BE2C (cell line): Measurements from ENCODE around the gene NUDT15.

Experiments used
- DNase-seq: peaks from one replicate; pipeline ENCODE4 v3.0.0-alpha.2; 2020
- H3K27me3 ChIP-seq: fragments of 250-450 bp; sonication (Bioruptor Pico); 2 replicates; pipeline ENCODE4 v1.5.1; 2020; ENCODE audit warnings: mild to moderate bottlenecking
- H3K36me3 ChIP-seq: fragments of 250-450 bp; sonication (Bioruptor Pico); 2 replicates; pipeline ENCODE4 v1.5.1; 2020; ENCODE audit warnings: mild to moderate bottlenecking
- H3K4me1 ChIP-seq: fragments of 250-450 bp; sonication (Bioruptor Pico); 2 replicates; pipeline ENCODE4 v1.5.1; 2020
- H3K4me3 ChIP-seq: 2 replicates; pipeline ENCODE4 v1.5.1; 2011; ENCODE audit warnings: low read depth, low read length
- H3K9me3 ChIP-seq: fragments of 250-450 bp; sonication (Bioruptor Pico); 2 replicates; pipeline ENCODE4 v1.5.1; 2020
- CTCF ChIP-seq: IDR thresholded peaks from 2 replicates; pipeline ENCODE4 v1.5.1; 2012; ENCODE audit warnings: mild to moderate bottlenecking, low read depth, low read length

NUDT15 gene

GRCh38 chr13:48068952-48069351 is 31.4 kb downstream of the NUDT15 start:
- no peak for TF ChIP-seq CTCF
- Histone ChIP-seq H3K9me3 (0 out of 2 replicates have a peak, but pooled peaks cover 3% of the 10 kb centered on the region), H3K27me3 (no peaks in the 10 kb centered on the region), H3K36me3 (peaks cover 76% of the 10 kb centered on the region), H3K4me1 (no peaks in the 10 kb centered on the region), H3K4me3 (no peak overlapping the region)
- DNase-seq, result no peak

GRCh38 chr13:48069573-48069972 is 32.0 kb downstream of the NUDT15 start:
- H3K9me3 ChIP-seq, result 0 out of 2 replicates have a peak, but pooled peaks cover 3% of the 10 kb centered on the region

GRCh38 chr13:48070942-48071341 is 33.4 kb downstream of the NUDT15 start:
- Histone ChIP-seq H3K36me3 (peaks cover 96% of the 10 kb centered on the region), H3K4me1 (no peaks in the 10 kb centered on the region), H3K27me3 (no peaks in the 10 kb centered on the region), H3K9me3 (0 out of 2 replicates have a peak, but pooled peaks cover 3% of the 10 kb centered on the region), H3K4me3 (no peak overlapping the region)
- TF ChIP-seq CTCF, result no peak
- no peak for DNase-seq

More at GRCh38 chr13:48069573-48069972, 32.0 kb downstream of the NUDT15 start:
- H3K27me3 ChIP-seq, result no peaks in the 10 kb centered on the region
- no peak for DNase-seq
- peaks cover 83% of the 10 kb centered on the region for H3K36me3 ChIP-seq
- no peak for TF ChIP-seq CTCF
- H3K4me3 ChIP-seq, result no peak overlapping the region
- H3K4me1 ChIP-seq, result no peaks in the 10 kb centered on the region

- no peaks in the 10 kb centered on the region for H3K27me3 ChIP-seq
- H3K9me3 ChIP-seq, result 0 out of 2 replicates have a peak, but pooled peaks cover 3% of the 10 kb centered on the region
- no peak overlapping the region for H3K4me3 ChIP-seq
- peaks cover 94% of the 10 kb centered on the region for H3K36me3 ChIP-seq
- DNase-seq, result no peak
- no peaks in the 10 kb centered on the region for H3K4me1 ChIP-seq
- no peak for TF ChIP-seq CTCF
These were observed 34.8 kb downstream of the NUDT15 start for GRCh38 chr13:48072304-48072703.

- Histone ChIP-seq H3K4me3 (no peak overlapping the region), H3K4me1 (no peaks in the 10 kb centered on the region), H3K27me3 (no peaks in the 10 kb centered on the region), H3K36me3 (peaks cover 90% of the 10 kb centered on the region), H3K9me3 (0 out of 2 replicates have a peak, but pooled peaks cover 3% of the 10 kb centered on the region)
- no peak for TF ChIP-seq CTCF
- no peak for DNase-seq
These were observed 35.3 kb downstream of the NUDT15 start for GRCh38 chr13:48072787-48073186.

- Histone ChIP-seq H3K36me3 (peaks cover 91% of the 10 kb centered on the region), H3K27me3 (no peaks in the 10 kb centered on the region), H3K4me1 (no peaks in the 10 kb centered on the region), H3K9me3 (0 out of 2 replicates have a peak, but pooled peaks cover 3% of the 10 kb centered on the region), H3K4me3 (no peak overlapping the region)
- TF ChIP-seq CTCF, result no peak
- no peak for DNase-seq
These were observed 36.5 kb downstream of the NUDT15 start for GRCh38 chr13:48074006-48074405.
